Measurements from ENCODE around the gene NELFA. TPM values are rescaled to one million over a fixed set of nuclear protein-coding genes. Genes with fewer than 3 reads are reported as not detected.

The NELFA gene
- total and polyA plus RNA-seq, 11 donors = 8.1 to 14.9 (median 10.4) TPM

- intact Hi-C loops (cut with DNase I) = no loop called here
- Histone ChIP-seq H3K4me3 (no peak overlapping the region), H3K27me3 (no peaks in the 10 kb centered on the region), H3K4me1 (no peaks in the 10 kb centered on the region), H3K9me3 (no peaks in the 10 kb centered on the region), H3K27ac (no peak overlapping the region), H3K36me3 (peaks cover 0 to 74% (median 44%) of the 10 kb centered on the region in 9 donors)
- WGBS, 4 donors = 92 to 96% (median 95%) methylated on average over 16 of the region's 16 CpGs
- ATAC-seq (no peak), DNase-seq (no peak)
- TF ChIP-seq POLR2A (IDR thresholded peaks at IDR 0.05) (no peak), CTCF (IDR thresholded peaks at IDR 0.05) (no peak)
These were observed 37.1 kb downstream of the NELFA start for GRCh38 chr4:1971456-1972200.

- no peaks in the 10 kb centered on the region for H3K9me3 ChIP-seq
- H3K27me3 ChIP-seq = no peaks in the 10 kb centered on the region
- no peak for ATAC-seq
- peaks cover 0 to 67% (median 37%) of the 10 kb centered on the region in 9 donors for H3K36me3 ChIP-seq
- intact Hi-C loops (cut with DNase I) = no loop called here
- no peak overlapping the region for H3K27ac ChIP-seq
- no peaks in the 10 kb centered on the region for H3K4me1 ChIP-seq
- no peak for DNase-seq
- no peak overlapping the region for H3K4me3 ChIP-seq
- TF ChIP-seq CTCF (IDR thresholded peaks at IDR 0.05) (no peak), POLR2A (IDR thresholded peaks at IDR 0.05) (no peak)
- 87 to 93% (median 87%) methylated on average over 6 of the region's 6 CpGs for WGBS, 4 donors
These were observed 37.8 kb downstream of the NELFA start for GRCh38 chr4:1970926-1971325.

- H3K9me3 ChIP-seq = no peaks in the 10 kb centered on the region
- no peaks in the 10 kb centered on the region for H3K4me1 ChIP-seq
- no peak overlapping the region for H3K27ac ChIP-seq
- TF ChIP-seq POLR2A (IDR thresholded peaks at IDR 0.05) (no peak), CTCF (IDR thresholded peaks at IDR 0.05) (no peak)
- H3K36me3 ChIP-seq = peaks cover 0 to 59% (median 30%) of the 10 kb centered on the region in 9 donors
- WGBS, 4 donors = 93 to 97% (median 95%) methylated on average over 17 of the region's 17 CpGs
- no peak overlapping the region for H3K4me3 ChIP-seq
- intact Hi-C loops (cut with DNase I) = no loop called here
- H3K27me3 ChIP-seq = no peaks in the 10 kb centered on the region
- ATAC-seq (no peak), DNase-seq (no peak)
These were observed 38.6 kb downstream of the NELFA start for GRCh38 chr4:1969928-1970723.

- Histone ChIP-seq H3K4me3 (no peak overlapping the region), H3K27me3 (no peaks in the 10 kb centered on the region), H3K9me3 (no peaks in the 10 kb centered on the region), H3K36me3 (peaks cover 0 to 55% (median 23%) of the 10 kb centered on the region in 9 donors), H3K27ac (no peak overlapping the region), H3K4me1 (no peaks in the 10 kb centered on the region)
- DNase-seq (no peak), ATAC-seq (no peak)
- TF ChIP-seq POLR2A (IDR thresholded peaks at IDR 0.05) = no peak
- no peak for TF ChIP-seq CTCF (IDR thresholded peaks at IDR 0.05)
- 93 to 96% (median 95%) methylated on average over 7 of the region's 7 CpGs for WGBS, 4 donors
- intact Hi-C loops (cut with DNase I) = no loop called here
These were observed 40.0 kb downstream of the NELFA start for GRCh38 chr4:1968686-1969295.

Measured in heart left ventricle (tissue), 16 donors.